Measurements from ENCODE around the gene SYTL1.
"Not testable (repeated sequence)": the region's sequence is repeated elsewhere in the genome, so short reads cannot be mapped to it uniquely, and the experiment has no call there.

DNA sequence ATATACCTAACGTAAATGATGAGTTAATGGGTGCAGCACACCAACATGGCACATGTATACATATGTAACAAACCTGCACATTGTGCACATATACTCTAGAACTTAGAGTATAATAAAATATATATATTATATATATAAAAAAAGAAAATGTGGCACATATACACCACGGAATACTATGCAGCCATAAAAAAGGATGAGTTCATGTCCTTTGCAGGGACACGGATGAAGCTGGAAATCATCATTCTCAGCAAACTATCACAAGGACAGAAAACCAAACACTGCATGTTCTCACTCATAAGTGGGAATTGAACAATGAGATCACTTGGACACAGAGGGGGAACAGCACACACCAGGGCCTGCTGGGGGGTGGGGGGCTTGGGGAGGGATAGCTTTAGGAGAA, 43.0 kb downstream of the SYTL1 start:
- TF ChIP-seq CTCF, POLR2A (IDR thresholded peaks at IDR 0.05): not testable (repeated sequence)

Data from adrenal gland (tissue), 5 donors.